Tibial artery (tissue), 4 donors: Measurements from ENCODE around the gene ZSCAN21.

Experiments used
- DNase-seq, 2 donors: peaks; one replicate each; pipeline ENCODE4 v3.0.0-alpha.2; 2019
- H3K27ac ChIP-seq, 2 donors: fragments of 200-600 bp; sonication (generic) in 1 of 2; 1 replicate in 1 of 2; 2 replicates in 1 of 2; pipeline ENCODE4 v1.5.1; 2018 to 2019; ENCODE audit warnings: mild to moderate bottlenecking in 1 of 2
- H3K27me3 ChIP-seq, 2 donors: fragments of 200-600 bp; sonication (generic) in 1 of 2; one replicate each; pipeline versions ENCODE4 v1.5.1 to v1.6.0; 2016 to 2019
- H3K36me3 ChIP-seq, 3 donors: fragments of 200-600 bp; sonication (generic) in 2 of 3; one replicate each; pipeline ENCODE4 v1.5.1; 2016 to 2019; ENCODE audit warnings: mild to moderate bottlenecking in 2 of 3
- H3K4me1 ChIP-seq, 4 donors: fragments of 200-600 bp; sonication (generic) in 2 of 4; 1 replicate in 3 of 4; 2 replicates in 1 of 4; pipeline ENCODE4 v1.5.1; 2016 to 2019
- H3K4me3 ChIP-seq, 2 donors: fragments of 200-600 bp; sonication (generic) in 1 of 2; 1 replicate in 1 of 2; 2 replicates in 1 of 2; pipeline ENCODE4 v1.5.1; 2018 to 2019; ENCODE audit warnings: mild to moderate bottlenecking in 2 of 2
- H3K9me3 ChIP-seq, 3 donors: fragments of 200-600 bp; sonication (generic) in 1 of 3; one replicate each; pipeline ENCODE4 v1.5.1; 2016 to 2019
- intact Hi-C: fragments of 100-400 bp; cut with DNase I; formaldehyde crosslinking; loops from one replicate; pipeline ENCODE4 v1.15.0; 2023; ENCODE audit warnings: low total_unique reads
- TF ChIP-seq, protein P1 (sequence below), 2 experiments: fragments of 200-600 bp in 1 of 2; fragments of 450-650 bp in 1 of 2; IDR thresholded peaks; one replicate each; pipeline ENCODE4 v1.5.1; 2017 to 2019; ENCODE audit warnings: antibody characterized with exemption in 2 of 2, mild to moderate bottlenecking in 1 of 2, moderate library complexity in 1 of 2

Gene ZSCAN21

GRCh38 chr7:100044718-100045117 is 4.9 kb upstream of the ZSCAN21 start:
- Histone ChIP-seq H3K4me3 (no peak overlapping the region), H3K4me1 (peaks cover 0 to 7% (median 2%) of the 10 kb centered on the region in 4 donors), H3K9me3 (no peaks in the 10 kb centered on the region), H3K27me3 (no peaks in the 10 kb centered on the region), H3K27ac (no peak overlapping the region), H3K36me3 (no peaks in the 10 kb centered on the region)
- no peak for DNase-seq
- TF ChIP-seq, protein P1, sequence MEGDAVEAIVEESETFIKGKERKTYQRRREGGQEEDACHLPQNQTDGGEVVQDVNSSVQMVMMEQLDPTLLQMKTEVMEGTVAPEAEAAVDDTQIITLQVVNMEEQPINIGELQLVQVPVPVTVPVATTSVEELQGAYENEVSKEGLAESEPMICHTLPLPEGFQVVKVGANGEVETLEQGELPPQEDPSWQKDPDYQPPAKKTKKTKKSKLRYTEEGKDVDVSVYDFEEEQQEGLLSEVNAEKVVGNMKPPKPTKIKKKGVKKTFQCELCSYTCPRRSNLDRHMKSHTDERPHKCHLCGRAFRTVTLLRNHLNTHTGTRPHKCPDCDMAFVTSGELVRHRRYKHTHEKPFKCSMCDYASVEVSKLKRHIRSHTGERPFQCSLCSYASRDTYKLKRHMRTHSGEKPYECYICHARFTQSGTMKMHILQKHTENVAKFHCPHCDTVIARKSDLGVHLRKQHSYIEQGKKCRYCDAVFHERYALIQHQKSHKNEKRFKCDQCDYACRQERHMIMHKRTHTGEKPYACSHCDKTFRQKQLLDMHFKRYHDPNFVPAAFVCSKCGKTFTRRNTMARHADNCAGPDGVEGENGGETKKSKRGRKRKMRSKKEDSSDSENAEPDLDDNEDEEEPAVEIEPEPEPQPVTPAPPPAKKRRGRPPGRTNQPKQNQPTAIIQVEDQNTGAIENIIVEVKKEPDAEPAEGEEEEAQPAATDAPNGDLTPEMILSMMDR (IDR thresholded peaks at IDR 0.05): no peak
- intact Hi-C loops: loop anchor here (5.0 kb wide), 2 partner anchors 32 to 38 kb away; partner anchors contain the start of gene ZNF3

DNA sequence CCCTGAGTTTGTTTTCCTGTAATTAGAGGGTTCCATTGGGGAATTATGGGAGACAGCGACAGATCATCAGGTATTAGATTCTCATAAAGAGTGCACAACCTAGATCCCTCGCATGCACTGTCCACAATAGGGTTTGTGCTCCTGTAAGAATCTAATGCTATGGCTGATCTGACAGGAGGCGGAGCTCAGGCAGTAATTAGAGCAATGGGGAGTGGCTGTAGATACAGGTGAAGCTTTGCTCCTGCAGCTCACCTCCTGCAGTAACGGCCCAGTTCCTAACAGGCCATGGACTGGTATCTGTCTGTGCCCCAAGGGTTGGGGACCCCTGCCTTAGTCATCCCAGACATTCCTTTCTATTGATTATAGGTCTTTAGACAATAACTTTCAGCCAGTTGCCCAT is 894 bp upstream of the ZSCAN21 start:
- no peak for DNase-seq
- no peaks in the 10 kb centered on the region for H3K9me3 ChIP-seq
- TF ChIP-seq, protein P1 (IDR thresholded peaks at IDR 0.05): no peak
- H3K27ac ChIP-seq: peak overlapping the region; percentile 92 to 98
- intact Hi-C loops: loop anchor here (5.0 kb wide), 2 partner anchors 34 to 36 kb away; partner anchors contain the start of gene ZNF3
- H3K36me3 ChIP-seq: peaks cover 0 to 10% (median 0%) of the 10 kb centered on the region in 3 donors
- H3K4me1 ChIP-seq: peaks cover 0 to 15% (median 10%) of the 10 kb centered on the region in 4 donors
- no peak overlapping the region for H3K4me3 ChIP-seq
- no peaks in the 10 kb centered on the region for H3K27me3 ChIP-seq

GRCh38 chr7:100051611-100052010 is 2.0 kb downstream of the ZSCAN21 start:
- H3K4me3 ChIP-seq: no peak overlapping the region
- H3K9me3 ChIP-seq: no peaks in the 10 kb centered on the region
- H3K27me3 ChIP-seq: no peaks in the 10 kb centered on the region
- intact Hi-C loops: no loop called here
- TF ChIP-seq, protein P1 (IDR thresholded peaks at IDR 0.05): no peak
- H3K27ac ChIP-seq: no peak overlapping the region
- DNase-seq: no peak
- H3K4me1 ChIP-seq: peaks cover 0 to 15% (median 10%) of the 10 kb centered on the region in 4 donors
- peaks cover 0 to 12% (median 0%) of the 10 kb centered on the region in 3 donors for H3K36me3 ChIP-seq

DNA sequence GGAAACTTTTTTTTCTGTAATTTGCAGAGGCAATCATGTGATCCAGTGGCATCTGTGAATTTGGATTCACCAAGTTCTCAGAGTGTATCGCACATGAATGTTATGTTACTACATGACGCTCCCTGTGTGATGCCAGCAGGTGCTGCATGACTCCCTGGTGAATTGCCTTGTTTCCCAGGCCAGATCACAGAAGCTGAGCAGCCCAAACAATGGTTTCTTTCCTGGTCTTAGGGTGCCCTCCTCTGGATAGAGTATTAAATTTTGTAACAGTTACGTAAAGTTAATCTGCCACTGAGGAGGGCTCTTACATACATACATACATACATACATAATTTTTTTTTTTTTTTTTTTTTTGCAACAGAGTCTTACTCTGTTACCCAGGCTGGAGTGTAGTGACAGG is 3.6 kb downstream of the ZSCAN21 start:
- Histone ChIP-seq H3K4me1 (peaks cover 0 to 15% (median 10%) of the 10 kb centered on the region in 4 donors), H3K36me3 (peaks cover 15 to 28% (median 15%) of the 10 kb centered on the region in 3 donors), H3K27me3 (no peaks in the 10 kb centered on the region), H3K4me3 (no peak overlapping the region), H3K27ac (no peak overlapping the region), H3K9me3 (no peaks in the 10 kb centered on the region)
- no peak for DNase-seq
- TF ChIP-seq, protein P1 (IDR thresholded peaks at IDR 0.05): no peak
- intact Hi-C loops: no loop called here

DNA sequence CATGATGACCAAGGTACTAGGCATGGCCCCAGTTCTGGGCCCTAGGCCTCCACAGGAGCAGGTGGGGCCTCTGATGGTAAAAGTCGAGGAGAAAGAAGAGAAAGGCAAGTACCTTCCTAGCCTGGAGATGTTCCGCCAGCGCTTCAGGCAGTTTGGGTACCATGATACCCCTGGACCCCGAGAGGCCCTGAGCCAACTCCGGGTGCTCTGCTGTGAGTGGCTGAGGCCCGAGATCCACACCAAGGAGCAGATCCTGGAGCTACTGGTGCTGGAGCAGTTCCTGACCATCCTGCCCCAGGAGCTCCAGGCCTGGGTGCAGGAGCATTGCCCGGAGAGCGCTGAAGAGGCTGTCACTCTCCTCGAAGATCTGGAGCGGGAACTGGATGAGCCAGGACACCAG is 7.4 kb downstream of the ZSCAN21 start:
- Histone ChIP-seq H3K27me3 (no peaks in the 10 kb centered on the region), H3K36me3 (peaks cover 40 to 66% (median 50%) of the 10 kb centered on the region in 3 donors), H3K9me3 (no peaks in the 10 kb centered on the region), H3K27ac (no peak overlapping the region), H3K4me1 (no peaks in the 10 kb centered on the region), H3K4me3 (no peak overlapping the region)
- TF ChIP-seq, protein P1 (IDR thresholded peaks at IDR 0.05): no peak
- DNase-seq: no peak
- intact Hi-C loops: no loop called here
